ENCODE measurements around the gene HMGCS2.

GRCh38 chr1:119773711-119774241 lies 5.1 kb upstream of the HMGCS2 start:
- TF ChIP-seq EZH2phosphoT487 (conservative IDR thresholded peaks at IDR 0.05; ENCODE audit: low read length), result no peak
- no peak for TF ChIP-seq CTCF (IDR thresholded peaks at IDR 0.05; ENCODE audit: insufficient read depth, low read length, poor library complexity, severe bottlenecking)
